Putamen (tissue), 1 donor: ENCODE data around the gene ADA.
"Not testable (repeated sequence)": the region's sequence is repeated elsewhere in the genome, so short reads cannot be mapped to it uniquely, and the experiment has no call there.

Experiments
- DNase-seq: peaks from one replicate; pipeline ENCODE4 v3.0.0-alpha.2; 2016; ENCODE audit warnings: low spot score

ADA gene

GRCh38 chr20:44599715-44600114 lies 51.8 kb downstream of the ADA start:
- no peak for DNase-seq

GRCh38 chr20:44598423-44599305 lies 52.8 kb downstream of the ADA start:
- DNase-seq: no peak

GRCh38 chr20:44597930-44598329 lies 53.6 kb downstream of the ADA start:
- no peak for DNase-seq

DNA sequence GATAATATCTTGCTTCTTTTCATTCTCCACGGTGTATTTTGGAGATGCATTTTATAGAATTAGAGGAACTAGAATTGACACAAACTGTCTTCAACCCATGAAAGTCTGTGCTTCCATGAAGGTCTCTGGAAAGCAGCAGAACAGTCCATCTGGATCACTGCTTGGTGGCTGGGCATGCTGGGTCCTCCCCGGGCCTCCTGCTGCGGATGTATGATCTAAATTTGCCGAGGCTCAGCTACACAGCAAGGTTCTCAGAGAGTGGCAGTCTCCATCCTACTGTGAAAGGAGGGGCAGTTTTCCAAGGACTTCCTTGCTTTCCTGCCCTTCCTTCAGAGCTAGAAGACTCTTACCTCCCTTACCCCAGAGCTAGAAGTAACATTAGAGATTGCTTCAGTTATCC lies 54.0 kb downstream of the ADA start:
- DNase-seq: no peak

- no peak for DNase-seq
Measured at GRCh38 chr20:44596876-44597275, 54.6 kb downstream of the ADA start.

- no peak for DNase-seq
Measured at GRCh38 chr20:44596010-44596409, 55.5 kb downstream of the ADA start.

DNA sequence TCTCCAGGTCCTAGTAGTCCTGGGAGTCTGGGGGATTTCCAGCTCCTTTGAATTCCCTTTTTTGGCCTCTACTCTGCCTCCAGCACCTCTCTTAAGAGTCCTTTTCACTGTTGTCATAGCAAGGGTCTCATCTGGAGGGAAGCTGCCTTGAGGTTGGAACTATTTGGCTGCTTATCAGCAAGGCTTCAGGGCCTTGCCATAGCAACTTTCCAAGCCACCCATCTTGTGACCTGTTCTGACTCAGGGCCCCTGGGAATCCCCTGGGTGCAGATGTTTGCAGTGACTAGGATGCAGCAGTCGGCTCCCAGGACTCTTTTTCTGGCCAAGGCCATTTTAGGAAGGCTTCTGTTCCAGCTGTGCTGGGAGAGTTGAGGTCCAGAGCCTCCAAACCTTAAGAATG lies 56.8 kb downstream of the ADA start:
- DNase-seq: no peak

DNA sequence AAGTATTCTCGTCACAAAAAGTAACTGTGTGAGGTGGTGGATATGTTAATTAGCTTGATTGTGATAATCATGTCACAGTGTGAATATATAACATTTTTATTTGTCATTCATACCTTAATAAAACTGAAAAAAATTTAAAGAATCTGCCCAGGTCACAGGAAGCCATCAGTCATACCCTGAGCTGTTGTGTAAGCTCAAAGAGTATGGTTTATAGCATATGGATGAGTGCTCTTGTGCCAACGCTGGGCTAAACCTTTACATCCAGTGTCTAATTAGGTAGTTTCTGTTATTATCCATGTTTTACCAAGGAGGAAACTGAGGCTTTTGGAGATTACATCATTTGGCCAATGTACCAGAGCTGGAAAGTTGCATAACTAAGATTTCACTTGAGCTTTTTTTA lies 57.7 kb downstream of the ADA start:
- DNase-seq: no peak

DNA sequence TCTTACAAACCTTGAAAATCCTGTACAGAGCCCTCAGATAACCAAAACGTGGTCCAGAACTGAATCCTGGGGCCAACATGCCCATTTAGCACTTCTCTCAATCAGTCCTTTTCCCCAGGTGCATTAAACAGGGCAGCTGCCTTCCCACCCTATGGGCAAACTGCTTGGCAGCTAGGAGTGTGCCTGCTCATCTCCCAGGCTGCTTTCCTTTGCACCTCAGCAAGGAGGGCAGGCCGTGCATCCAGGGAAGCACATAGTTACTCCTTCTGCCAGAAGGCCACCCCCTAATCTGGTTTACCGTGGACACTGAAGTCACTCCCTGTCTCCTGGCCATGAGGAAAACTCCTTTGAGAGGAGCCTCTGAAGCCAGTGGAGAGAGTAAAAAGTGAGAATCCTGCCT lies 59.1 kb downstream of the ADA start:
- no peak for DNase-seq

DNA sequence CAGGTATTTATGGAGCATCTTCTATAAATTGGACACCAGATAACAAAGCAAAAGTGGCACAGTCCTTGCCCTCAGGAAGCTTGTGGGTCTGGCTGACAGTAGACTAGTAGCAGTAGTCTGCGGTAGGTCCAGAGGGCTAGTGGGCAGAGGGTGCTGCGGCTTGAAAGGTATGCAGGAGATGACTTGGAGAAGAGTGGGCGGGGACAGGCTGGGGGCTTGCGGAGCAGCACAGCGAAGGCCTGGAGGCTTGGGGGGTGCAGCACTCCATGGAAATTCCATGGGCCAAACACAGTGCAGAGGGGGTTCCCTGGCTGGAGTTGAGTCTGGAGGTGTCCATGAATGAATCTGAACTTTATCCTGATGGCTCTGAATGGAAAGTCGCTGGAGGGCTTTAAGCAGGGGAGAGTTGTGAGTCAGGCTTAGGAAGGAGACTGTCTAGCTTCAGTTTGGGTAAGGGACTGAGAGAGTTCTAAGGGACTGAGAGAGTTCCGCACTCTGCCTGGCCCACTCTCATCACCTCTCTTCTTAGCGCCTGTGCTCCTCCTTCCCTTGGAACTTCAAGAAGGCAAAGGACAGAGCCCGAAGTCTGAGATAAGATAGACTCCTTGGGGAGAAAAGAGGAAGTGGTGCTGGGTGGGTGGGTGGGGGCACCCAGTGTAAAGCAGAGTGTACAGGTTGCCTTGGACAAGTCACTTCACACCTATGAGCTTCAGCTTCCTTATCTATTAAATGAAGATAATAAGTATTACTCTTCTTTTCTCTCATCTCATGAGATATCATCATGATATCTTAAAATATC lies 60.3 kb downstream of the ADA start:
- DNase-seq: no peak

DNA sequence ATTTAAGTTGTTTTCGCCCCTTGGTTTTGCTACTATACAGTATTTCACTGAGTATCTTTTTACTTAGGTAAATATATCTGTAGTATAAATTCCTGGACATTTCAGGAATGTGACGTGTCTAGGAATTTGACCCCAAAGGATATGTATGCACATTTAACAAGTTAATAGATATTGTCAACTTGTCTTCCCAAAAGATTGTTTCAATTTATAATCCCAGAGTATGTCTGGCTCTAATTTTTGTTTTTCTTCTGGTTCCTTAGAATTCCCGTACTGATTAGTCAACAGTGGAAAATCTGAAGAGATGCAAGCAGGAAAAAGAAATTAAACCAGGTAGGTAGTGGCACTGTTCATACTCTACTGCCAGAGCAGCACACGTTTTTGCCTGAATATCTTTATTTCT lies 62.0 kb downstream of the ADA start:
- no peak for DNase-seq

- not testable (repeated sequence) for DNase-seq
Measured at GRCh38 chr20:44588321-44588720, 63.2 kb downstream of the ADA start.

GRCh38 chr20:44587035-44587980 lies 64.2 kb downstream of the ADA start:
- DNase-seq: no peak

GRCh38 chr20:44586289-44586911 lies 65.1 kb downstream of the ADA start:
- no peak for DNase-seq

DNA sequence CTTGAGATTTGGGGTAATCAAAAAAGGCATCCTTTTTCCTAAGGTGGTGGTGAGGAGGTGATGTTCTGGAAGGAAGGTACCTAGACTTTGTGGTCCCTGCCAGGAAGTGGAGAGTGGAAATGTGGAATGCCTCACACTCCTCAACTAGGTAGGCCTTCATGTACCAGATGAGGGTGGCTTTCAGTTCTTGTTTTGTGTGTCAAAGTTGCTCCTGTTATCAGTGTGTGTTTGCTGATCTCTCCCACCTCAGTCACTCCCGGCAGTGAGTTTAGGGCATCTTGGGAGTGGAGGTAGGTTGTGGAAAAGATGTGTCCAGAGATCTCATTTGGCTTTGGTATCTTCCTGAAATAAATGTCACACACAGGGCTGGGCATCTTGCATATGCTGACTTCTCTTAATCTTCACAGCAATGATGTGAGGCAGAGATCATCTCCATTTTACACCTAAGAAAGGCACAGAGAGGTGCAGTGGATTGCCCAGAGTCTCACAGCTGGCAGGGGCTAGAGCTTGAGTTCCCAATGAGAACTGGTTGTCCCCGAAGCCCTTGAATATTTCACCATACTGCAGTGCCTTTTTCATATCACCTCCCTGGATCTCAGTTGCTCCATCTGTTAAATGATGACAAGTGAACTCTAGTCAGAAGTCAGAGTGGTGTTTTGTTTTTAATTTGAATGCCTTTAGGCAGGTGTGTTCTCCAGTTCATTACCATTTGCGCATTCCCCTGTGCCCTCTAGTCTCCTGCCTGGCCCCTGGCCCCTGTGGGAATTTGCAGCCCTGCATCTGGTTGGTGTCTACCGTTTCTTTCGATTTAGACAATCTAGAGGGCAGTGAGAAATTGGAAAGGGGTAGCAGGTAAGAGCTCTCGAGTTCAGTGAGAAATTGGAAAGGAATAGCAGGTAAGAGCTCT lies 66.2 kb downstream of the ADA start:
- no peak for DNase-seq

DNA sequence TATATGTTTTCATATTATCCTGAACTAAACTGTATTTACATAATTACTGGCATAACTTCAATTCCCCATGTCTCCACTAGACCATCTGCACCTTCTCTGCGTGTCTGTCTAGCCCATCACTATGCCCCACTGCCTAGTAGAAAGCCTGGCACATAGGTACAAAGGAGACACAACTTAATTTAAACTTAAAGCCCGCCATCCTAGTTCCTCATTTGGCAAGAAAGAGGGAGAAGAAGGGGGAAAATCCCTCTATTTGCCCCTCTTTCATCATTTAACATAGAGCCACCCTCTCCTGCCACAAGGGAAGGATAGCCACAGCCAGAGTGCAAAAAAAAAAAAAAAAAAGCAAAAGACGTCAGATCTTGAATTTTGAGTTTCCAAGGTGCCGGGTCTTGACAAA lies 67.3 kb downstream of the ADA start:
- DNase-seq: no peak

DNA sequence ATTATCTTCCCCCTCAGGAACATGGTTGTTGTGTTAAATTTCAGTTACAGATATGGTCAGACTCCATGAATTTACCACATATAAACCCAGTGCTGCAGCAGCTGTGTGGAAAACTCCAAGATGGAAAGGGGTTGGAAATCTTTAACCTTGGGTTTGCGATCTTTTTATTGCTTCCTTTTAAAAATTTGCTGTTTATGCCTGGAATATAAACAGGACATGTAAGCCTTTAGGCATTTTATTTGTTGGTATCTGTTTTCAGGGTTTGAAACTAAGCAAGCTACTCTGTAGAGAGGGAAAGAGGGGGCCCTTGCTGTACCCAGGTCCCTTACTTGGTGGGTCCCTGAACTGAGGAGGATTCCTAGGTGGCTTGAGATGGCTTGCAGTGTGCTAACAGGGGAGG lies 68.3 kb downstream of the ADA start:
- no peak for DNase-seq

GRCh38 chr20:44582311-44583025 lies 69.0 kb downstream of the ADA start, which contains the start of gene PKIG:
Gene PKIG (plus strand): TSS chr20:44582579. CDS start chr20:44614557, 31,978 bp downstream.
- no peak for DNase-seq

GRCh38 chr20:44581515-44581914 lies 70.0 kb downstream of the ADA start:
- DNase-seq: no peak
